PC-9 (cell line): ENCODE measurements around the gene TRIO.

ENCODE experiments used
- CTCF ChIP-seq: fragments of 200-600 bp; sonication (generic); conservative IDR thresholded peaks from 2 replicates; pipeline ENCODE4 v1.6.1; 2017; ENCODE audit warnings: mixed run types, antibody characterized with exemption, mild to moderate bottlenecking, moderate library complexity
- EZH2 ChIP-seq: fragments of 200-600 bp; sonication (generic); IDR thresholded peaks from 2 replicates; pipeline ENCODE4 v1.8.0; 2017; ENCODE audit warnings: antibody characterized with exemption, low read depth

DNA sequence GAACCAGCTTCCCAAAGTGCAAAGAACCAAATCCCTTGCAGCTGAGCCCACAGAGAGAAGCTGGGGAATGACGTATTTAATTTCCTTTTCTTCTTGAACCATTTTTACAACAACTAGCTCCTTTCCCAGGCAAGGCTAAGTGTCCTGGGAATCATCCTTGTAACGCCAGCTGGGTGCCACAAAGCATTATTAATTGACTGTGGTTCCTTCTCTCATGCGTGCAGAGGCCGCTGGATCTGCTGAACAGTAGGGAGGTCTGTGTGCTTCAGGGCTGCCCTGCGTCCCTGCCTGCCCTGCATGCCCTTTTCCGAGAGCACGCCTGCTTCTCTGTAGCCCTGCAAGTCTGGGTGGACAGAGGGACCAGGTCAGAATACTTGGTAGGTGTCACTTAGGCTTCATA is 314.3 kb downstream of the TRIO start:
- TF ChIP-seq CTCF (no peak), EZH2 (no peak)
